ENCODE results near the gene HP1BP3.

DNA sequence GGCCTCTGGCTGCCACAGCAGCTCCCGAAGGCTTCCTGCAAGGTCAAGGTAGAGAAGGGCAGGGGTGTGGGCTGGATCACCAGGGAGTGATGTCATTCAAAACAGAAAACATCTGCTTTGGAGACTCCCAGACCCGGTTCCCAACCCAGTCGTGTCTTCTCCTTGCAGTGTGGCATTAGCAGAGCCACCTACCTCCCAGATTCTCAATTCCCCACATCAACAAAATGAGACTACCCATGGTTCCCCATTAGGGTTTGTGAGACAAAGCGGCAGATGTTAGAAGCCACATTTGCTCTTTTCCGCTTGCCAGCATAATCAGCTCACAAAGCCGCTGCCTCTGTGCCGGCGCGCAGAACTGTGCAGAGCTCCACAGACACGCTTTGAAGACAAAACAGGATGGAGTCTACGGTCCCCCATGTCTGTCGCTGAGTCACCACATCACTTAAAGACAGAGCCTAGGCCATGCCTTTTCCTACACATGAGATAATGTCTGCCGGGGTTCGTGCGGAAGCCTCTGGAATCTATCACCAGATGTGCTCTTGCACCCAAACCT lies 81.8 kb downstream of the HP1BP3 start:
- TF ChIP-seq, protein P1, sequence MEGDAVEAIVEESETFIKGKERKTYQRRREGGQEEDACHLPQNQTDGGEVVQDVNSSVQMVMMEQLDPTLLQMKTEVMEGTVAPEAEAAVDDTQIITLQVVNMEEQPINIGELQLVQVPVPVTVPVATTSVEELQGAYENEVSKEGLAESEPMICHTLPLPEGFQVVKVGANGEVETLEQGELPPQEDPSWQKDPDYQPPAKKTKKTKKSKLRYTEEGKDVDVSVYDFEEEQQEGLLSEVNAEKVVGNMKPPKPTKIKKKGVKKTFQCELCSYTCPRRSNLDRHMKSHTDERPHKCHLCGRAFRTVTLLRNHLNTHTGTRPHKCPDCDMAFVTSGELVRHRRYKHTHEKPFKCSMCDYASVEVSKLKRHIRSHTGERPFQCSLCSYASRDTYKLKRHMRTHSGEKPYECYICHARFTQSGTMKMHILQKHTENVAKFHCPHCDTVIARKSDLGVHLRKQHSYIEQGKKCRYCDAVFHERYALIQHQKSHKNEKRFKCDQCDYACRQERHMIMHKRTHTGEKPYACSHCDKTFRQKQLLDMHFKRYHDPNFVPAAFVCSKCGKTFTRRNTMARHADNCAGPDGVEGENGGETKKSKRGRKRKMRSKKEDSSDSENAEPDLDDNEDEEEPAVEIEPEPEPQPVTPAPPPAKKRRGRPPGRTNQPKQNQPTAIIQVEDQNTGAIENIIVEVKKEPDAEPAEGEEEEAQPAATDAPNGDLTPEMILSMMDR (IDR thresholded peaks at IDR 0.05), result no peak
- no peak for TF ChIP-seq POLR2AphosphoS5 (IDR thresholded peaks at IDR 0.05)
- TF ChIP-seq POLR2A (IDR thresholded peaks at IDR 0.05), result no peak
- TF ChIP-seq EP300 (IDR thresholded peaks at IDR 0.05), result no peak

Measured in upper lobe of left lung (tissue), 4 donors.